IPS-18c (cell line): ENCODE data around the gene AKAP17A.
"Not testable (repeated sequence)": the region's sequence is repeated elsewhere in the genome, so short reads cannot be mapped to it uniquely, and the experiment has no call there.

Experiments used
- H3K4me3 ChIP-seq: 2 replicates; pipeline ENCODE4 v1.7.0; 2013; ENCODE audit warnings: low read depth, mild to moderate bottlenecking, low read length, moderate library complexity; ENCODE audit not compliant: insufficient read depth
- H3K9me3 ChIP-seq: one replicate; pipeline ENCODE4 v1.6.1; 2013; ENCODE audit warnings: mild to moderate bottlenecking, low read length, moderate library complexity; ENCODE audit not compliant: control insufficient read depth, insufficient read depth

AKAP17A gene

GRCh38 chrX:1598876-1599790 is 7.7 kb downstream of the AKAP17A start:
- Histone ChIP-seq H3K4me3 (no peak overlapping the region), H3K9me3 (no peaks in the 10 kb centered on the region)

DNA sequence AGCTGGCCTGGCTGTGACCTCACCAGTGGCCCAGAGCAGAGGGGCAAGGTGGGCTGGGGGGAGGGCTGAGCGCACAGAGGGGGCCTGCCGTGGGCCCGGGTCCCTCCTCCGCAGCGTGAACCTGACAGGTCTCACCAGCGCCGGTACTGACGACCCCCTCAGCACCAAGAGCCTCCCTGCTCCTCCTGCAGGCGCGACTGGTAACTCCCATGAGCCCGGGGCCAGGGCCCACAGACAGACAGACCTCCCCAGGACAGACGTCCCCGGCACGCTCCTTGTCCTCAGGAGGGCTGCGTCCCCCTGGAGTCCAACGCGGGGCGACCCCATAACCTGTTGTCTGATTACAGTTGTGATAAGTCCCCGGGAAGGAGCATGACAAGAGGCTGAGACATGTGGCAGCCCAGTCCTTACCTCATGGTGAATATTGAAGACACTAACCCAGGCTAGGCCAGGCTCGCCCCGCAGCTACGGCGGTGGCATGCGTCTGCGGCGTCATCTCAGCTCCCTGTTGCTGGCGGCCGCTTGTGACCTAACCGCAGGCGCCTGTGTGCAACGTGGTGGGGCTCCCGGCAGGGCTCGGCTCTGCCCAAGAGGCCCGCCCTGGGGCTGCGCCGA is 8.5 kb downstream of the AKAP17A start:
- Histone ChIP-seq H3K4me3 (no peak overlapping the region), H3K9me3 (no peaks in the 10 kb centered on the region)

DNA sequence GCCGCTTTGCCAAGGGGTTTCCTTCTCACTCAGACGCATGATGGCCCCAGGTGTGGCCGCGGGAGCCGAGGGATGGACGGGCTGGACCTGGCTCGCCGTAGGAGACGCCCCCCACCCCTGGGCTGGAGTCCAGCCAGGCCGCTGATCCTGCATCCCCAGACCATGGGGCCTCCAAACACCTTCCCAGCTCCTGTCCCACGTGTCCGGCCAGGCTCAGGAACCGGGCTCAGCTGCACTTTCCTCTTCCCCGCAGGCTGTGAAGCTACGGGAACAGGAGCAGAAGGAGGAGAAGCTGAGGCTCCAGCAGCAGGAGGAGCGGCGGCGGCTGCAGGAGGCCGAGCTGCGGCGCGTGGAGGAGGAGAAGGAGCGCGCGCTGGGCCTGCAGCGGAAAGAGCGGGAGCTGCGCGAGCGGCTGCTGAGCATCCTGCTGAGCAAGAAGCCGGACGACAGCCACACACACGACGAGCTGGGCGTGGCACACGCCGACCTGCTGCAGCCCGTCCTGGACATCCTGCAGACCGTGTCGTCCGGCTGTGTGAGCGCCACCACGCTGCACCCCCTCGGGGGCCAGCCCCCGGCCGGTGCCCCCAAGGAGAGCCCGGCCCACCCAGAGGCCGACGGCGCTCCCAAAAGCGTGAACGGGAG is 9.1 kb downstream of the AKAP17A start:
- Histone ChIP-seq H3K4me3 (no peak overlapping the region), H3K9me3 (no peaks in the 10 kb centered on the region)

DNA sequence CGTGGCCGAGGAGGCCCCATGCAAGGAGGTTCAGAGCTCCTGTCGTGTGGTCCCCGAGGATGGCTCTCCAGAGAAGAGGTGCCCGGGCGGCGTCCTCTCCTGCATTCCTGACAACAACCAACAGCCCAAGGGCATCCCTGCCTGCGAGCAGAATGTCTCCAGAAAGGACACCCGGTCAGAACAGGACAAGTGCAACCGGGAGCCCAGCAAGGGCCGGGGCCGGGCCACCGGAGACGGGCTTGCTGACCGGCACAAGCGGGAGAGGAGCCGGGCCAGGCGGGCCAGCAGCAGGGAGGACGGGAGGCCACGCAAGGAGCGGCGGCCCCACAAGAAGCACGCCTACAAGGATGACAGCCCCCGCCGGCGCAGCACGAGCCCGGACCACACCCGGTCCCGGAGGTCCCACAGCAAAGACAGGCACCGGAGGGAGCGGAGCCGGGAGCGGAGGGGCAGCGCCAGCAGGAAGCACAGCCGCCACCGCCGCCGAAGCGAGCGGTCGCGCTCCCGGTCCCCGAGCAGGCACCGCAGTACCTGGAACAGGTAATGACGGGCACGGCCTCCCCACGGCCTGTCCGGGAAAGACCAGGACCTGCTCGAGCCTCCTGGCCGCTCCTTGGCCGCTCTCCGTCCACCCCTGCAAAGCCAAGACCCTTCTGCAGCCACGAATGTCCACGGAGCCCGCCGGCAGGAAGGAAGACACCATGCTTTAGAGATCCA is 9.8 kb downstream of the AKAP17A start:
- Histone ChIP-seq H3K9me3 (no peaks in the 10 kb centered on the region), H3K4me3 (no peak overlapping the region)

- Histone ChIP-seq H3K9me3 (no peaks in the 10 kb centered on the region), H3K4me3 (no peak overlapping the region)
These were observed 10.3 kb downstream of the AKAP17A start for GRCh38 chrX:1601768-1602085.

GRCh38 chrX:1602299-1602698 is 10.9 kb downstream of the AKAP17A start:
- H3K9me3 ChIP-seq: no peaks in the 10 kb centered on the region
- no peak overlapping the region for H3K4me3 ChIP-seq

DNA sequence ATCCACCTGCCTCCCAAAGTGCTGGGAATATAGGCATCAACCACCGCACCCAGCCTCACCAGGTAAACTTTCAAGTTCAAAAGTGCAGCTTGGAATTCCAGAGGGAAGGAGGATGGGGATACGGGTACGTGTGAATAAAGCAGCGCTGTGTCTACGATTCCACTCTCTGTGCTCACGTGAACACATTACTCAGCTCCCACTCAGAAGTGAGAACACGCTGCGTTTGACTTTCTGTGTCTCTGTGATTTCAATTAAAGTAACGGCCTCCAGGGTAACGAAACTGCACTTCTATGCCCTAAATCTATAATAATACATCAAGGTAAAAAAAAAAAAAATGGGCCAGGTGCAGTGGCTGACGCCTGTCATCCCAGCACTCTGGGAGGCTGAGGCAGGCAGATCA is 15.1 kb downstream of the AKAP17A start:
- Histone ChIP-seq H3K9me3 (no peaks in the 10 kb centered on the region), H3K4me3 (no peak overlapping the region)

DNA sequence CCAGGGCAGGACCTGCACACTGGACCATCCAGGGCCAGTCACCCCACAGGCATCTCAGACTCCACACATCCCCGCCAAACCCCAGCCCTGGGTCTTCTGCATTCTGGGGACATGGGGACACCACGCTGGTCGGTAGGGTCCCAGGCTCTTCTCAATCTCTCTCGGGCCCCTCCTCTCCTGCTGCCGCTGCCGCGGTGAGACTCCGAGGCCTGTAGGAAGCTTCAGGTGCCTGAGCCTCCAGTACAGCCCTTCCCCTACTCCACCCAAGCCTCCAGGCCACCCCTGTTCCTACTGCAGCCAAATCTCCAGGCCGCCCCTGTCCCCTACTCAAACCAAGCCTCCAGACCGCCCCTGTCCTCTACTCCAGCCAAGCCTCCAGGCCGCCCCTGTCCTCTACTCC is 17.9 kb downstream of the AKAP17A start:
- Histone ChIP-seq H3K9me3 (no peaks in the 10 kb centered on the region), H3K4me3 (no peak overlapping the region)

DNA sequence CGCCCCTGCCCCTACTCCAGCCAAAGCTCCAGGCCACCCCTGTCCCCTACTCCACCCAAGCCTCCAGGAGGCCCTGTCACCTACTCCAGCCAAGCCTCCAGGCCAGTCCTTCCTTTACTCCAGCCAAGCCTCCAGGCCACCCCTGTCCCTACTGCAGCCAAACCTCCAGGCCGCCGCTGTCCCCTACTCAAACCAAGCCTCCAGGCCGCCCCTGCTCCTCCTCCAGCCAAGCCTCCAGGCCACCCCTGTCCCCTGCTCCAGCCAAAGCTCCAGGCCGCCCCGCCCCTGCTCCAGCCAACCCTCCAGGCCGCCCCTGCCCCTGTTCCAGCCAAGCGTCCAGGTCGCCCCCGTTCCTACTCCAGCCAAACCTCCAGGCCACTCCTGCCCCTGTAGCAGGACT is 18.4 kb downstream of the AKAP17A start:
- H3K4me3 ChIP-seq: no peak overlapping the region
- no peaks in the 10 kb centered on the region for H3K9me3 ChIP-seq

DNA sequence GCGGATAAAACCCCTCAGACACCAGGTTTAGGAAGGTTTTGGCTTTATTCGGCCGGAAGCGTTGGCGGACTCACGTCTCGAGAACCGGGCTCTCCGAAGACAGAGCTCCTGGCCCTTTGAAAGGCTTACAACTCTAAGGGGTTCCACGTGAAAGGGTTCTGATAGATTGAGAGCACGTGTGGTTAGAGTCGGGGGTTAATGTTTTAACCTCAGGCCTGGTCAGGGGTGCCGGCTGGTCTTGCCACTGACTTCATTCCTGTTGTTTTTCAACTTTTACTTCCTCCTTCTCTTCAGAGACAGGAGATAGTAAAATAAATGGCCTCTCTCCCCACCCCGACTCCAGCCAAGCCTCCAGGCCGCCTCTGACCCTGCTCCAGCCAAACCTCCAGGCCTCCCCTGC is 18.8 kb downstream of the AKAP17A start:
- Histone ChIP-seq H3K4me3 (no peak overlapping the region), H3K9me3 (no peaks in the 10 kb centered on the region)

- H3K4me3 ChIP-seq: no peak overlapping the region
- no peaks in the 10 kb centered on the region for H3K9me3 ChIP-seq
These were observed 19.3 kb downstream of the AKAP17A start for GRCh38 chrX:1610736-1611135.

GRCh38 chrX:1612641-1613286 is 21.4 kb downstream of the AKAP17A start:
- no peaks in the 10 kb centered on the region for H3K9me3 ChIP-seq
- H3K4me3 ChIP-seq: no peak overlapping the region

GRCh38 chrX:1614927-1615326 is 23.5 kb downstream of the AKAP17A start, which contains the start of gene ASMT:
TSS of gene ASMT (plus strand) at chrX:1615059. CDS start at chrX:1615200, 141 bp downstream.
- no peak within 1 kb of the TSS for H3K4me3 ChIP-seq
- no peaks in the 10 kb centered on the region for H3K9me3 ChIP-seq

- Histone ChIP-seq H3K9me3 (no peaks in the 10 kb centered on the region), H3K4me3 (no peak overlapping the region)
These were observed 27.3 kb downstream of the AKAP17A start for GRCh38 chrX:1618689-1619088.

DNA sequence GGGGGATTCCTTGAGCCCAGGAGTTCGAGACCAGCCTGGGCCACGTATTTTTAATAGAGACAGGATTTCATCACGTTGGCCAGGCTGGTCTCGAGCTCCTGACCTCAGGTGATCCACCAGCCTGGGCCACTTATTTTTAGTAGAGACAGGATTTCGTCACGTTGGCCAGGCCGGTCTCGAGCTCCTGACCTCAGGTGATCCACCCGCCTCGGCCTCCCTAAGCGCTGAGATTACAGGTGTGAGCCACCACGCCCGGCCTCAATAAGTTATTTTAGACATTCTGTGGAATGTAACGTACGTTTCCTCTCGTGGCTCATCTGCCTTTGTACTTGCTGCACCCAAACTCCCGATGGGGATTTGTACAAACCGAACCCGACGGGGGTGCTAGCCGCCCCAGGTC is 32.3 kb downstream of the AKAP17A start:
- Histone ChIP-seq H3K9me3 (no peaks in the 10 kb centered on the region), H3K4me3 (no peak overlapping the region)

- H3K9me3 ChIP-seq, H3K4me3 ChIP-seq: not testable (repeated sequence)
These were observed 32.9 kb downstream of the AKAP17A start for GRCh38 chrX:1624158-1624860.

DNA sequence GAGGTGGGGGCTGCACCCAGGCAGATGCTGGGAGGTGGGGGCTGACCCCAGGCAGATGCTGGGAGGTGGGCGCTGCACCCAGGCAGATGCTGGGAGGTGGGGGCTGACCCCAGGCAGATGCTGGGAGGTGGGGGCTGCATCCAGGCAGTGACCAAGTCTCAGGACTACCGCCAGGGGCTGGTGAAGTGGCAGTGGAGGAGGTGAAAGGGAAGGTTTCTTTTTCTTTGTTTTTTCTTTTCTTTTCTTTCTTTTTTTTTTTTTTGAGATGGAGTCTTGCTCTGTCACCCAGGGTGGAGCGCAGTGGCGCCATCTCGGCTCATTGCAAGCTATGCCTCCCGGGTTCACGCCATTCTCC is 33.4 kb downstream of the AKAP17A start:
- H3K9me3 ChIP-seq: not testable (repeated sequence)

More for the DNA sequence above, 33.4 kb downstream of the AKAP17A start:
- H3K4me3 ChIP-seq: not testable (repeated sequence)
